Muscle of leg (tissue), 11 donors: ENCODE results near the gene BOC. TPM values are rescaled to one million over a fixed set of nuclear protein-coding genes. Genes with fewer than 3 reads are reported as not detected.
A peak's percentile ranks its signal among the peaks of the same experiment; 100 is the strongest.

Experiments
- DNase-seq: peaks from one replicate; pipeline ENCODE4 v3.0.0; 2013
- H3K27ac ChIP-seq: one replicate; pipeline ENCODE4 v1.5.1; 2013; ENCODE audit warnings: mild to moderate bottlenecking, low read length, control low read depth
- H3K27me3 ChIP-seq: one replicate; pipeline ENCODE4 v1.6.1; 2013; ENCODE audit warnings: low read length; ENCODE audit not compliant: control insufficient read depth, insufficient read depth
- H3K36me3 ChIP-seq: one replicate; pipeline ENCODE4 v1.6.1; 2013; ENCODE audit warnings: low read length; ENCODE audit not compliant: control insufficient read depth, insufficient read depth
- H3K4me1 ChIP-seq: one replicate; pipeline ENCODE4 v1.6.1; 2013; ENCODE audit warnings: low read length; ENCODE audit not compliant: control insufficient read depth, insufficient read depth
- H3K4me3 ChIP-seq: one replicate; pipeline ENCODE4 v1.5.1; 2013; ENCODE audit warnings: low read length, control low read depth
- H3K9me3 ChIP-seq: replicated peaks from 2 replicates; pipeline ENCODE4 v1.6.1; 2013; ENCODE audit warnings: low read depth, low read length; ENCODE audit not compliant: control insufficient read depth
- WGBS: methylation state at CpG from one replicate; pipeline ENCODE4 v1.1.5; 2013; ENCODE audit warnings: missing lambda C conversion rate; ENCODE audit not compliant: insufficient coverage; 5-methylcytosine and 5-hydroxymethylcytosine counted together
- polyA plus RNA-seq, 8 donors: library from polyadenylated mRNA; unstranded; fragments of 120-200 nt; gene quantifications; one replicate each; pipeline versions ENCODE4 v1.2.1 to v1.2.3, GENCODE V29; 2013; ENCODE audit warnings: inconsistent platforms in 1 of 8, low replicate concordance in 1 of 8; ENCODE audit not compliant: insufficient read length in 8 of 8, insufficient read depth in 1 of 8
- total RNA-seq: library from RNA; stranded (reverse); fragments of 120-200 nt; gene quantifications from one replicate; pipeline ENCODE4 v1.2.4, GENCODE V29; 2013

BOC gene
- total and polyA plus RNA-seq, 9 donors: 38.3 to 99.2 (median 55.0) TPM

- H3K27ac ChIP-seq: no peak overlapping the region
- 82% methylated on average over 7 of the region's 9 CpGs for WGBS
- no peak overlapping the region for H3K4me3 ChIP-seq
- H3K4me1 ChIP-seq: peaks cover 24% of the 10 kb centered on the region
- no peaks in the 10 kb centered on the region for H3K9me3 ChIP-seq
- DNase-seq: no peak
- H3K36me3 ChIP-seq: peaks cover 17% of the 10 kb centered on the region
- H3K27me3 ChIP-seq: no peaks in the 10 kb centered on the region
These were observed 22.1 kb downstream of the BOC start for GRCh38 chr3:113233497-113233896.

- Histone ChIP-seq H3K9me3 (no peaks in the 10 kb centered on the region), H3K36me3 (peaks cover 14% of the 10 kb centered on the region), H3K4me3 (no peak overlapping the region), H3K4me1 (peaks cover 18% of the 10 kb centered on the region), H3K27ac (no peak overlapping the region), H3K27me3 (no peaks in the 10 kb centered on the region)
- WGBS: 60% methylated on average over 1 of the region's 3 CpGs
- no peak for DNase-seq
These were observed 22.7 kb downstream of the BOC start for GRCh38 chr3:113234028-113234427.

- Histone ChIP-seq H3K27ac (no peak overlapping the region), H3K4me1 (peaks cover 17% of the 10 kb centered on the region), H3K36me3 (peaks cover 15% of the 10 kb centered on the region), H3K4me3 (no peak overlapping the region), H3K9me3 (no peaks in the 10 kb centered on the region), H3K27me3 (no peaks in the 10 kb centered on the region)
- WGBS: 21% methylated on average over 2 of the region's 6 CpGs
- DNase-seq: no peak
These were observed 23.4 kb downstream of the BOC start for GRCh38 chr3:113234688-113235260.

GRCh38 chr3:113238503-113238902, 27.1 kb downstream of the BOC start:
- no peaks in the 10 kb centered on the region for H3K9me3 ChIP-seq
- H3K4me1 ChIP-seq: peaks cover 26% of the 10 kb centered on the region
- no peaks in the 10 kb centered on the region for H3K27me3 ChIP-seq
- peaks cover 13% of the 10 kb centered on the region for H3K36me3 ChIP-seq
- no CpG with 5 or more reads among the region's 2 CpGs for WGBS
- no peak overlapping the region for H3K27ac ChIP-seq
- no peak overlapping the region for H3K4me3 ChIP-seq
- no peak for DNase-seq

GRCh38 chr3:113240841-113241240, 29.5 kb downstream of the BOC start:
- no peaks in the 10 kb centered on the region for H3K9me3 ChIP-seq
- H3K27ac ChIP-seq: no peak overlapping the region
- H3K4me1 ChIP-seq: peaks cover 26% of the 10 kb centered on the region
- WGBS: no CpG with 5 or more reads among the region's 3 CpGs
- no peak overlapping the region for H3K4me3 ChIP-seq
- peaks cover 9% of the 10 kb centered on the region for H3K36me3 ChIP-seq
- no peak for DNase-seq
- no peaks in the 10 kb centered on the region for H3K27me3 ChIP-seq

GRCh38 chr3:113241292-113242095, 30.1 kb downstream of the BOC start:
- Histone ChIP-seq H3K27ac (peak overlapping the region; percentile 31), H3K4me1 (peaks cover 26% of the 10 kb centered on the region), H3K4me3 (no peak overlapping the region), H3K36me3 (peaks cover 9% of the 10 kb centered on the region), H3K27me3 (no peaks in the 10 kb centered on the region), H3K9me3 (no peaks in the 10 kb centered on the region)
- DNase-seq: no peak
- 43% methylated on average over 1 of the region's 7 CpGs for WGBS

- no peaks in the 10 kb centered on the region for H3K9me3 ChIP-seq
- no peak overlapping the region for H3K4me3 ChIP-seq
- peak; percentile 39 for DNase-seq
- no peaks in the 10 kb centered on the region for H3K27me3 ChIP-seq
- WGBS: no CpG with 5 or more reads among the region's 7 CpGs
- peaks cover 8% of the 10 kb centered on the region for H3K36me3 ChIP-seq
- peaks cover 33% of the 10 kb centered on the region for H3K4me1 ChIP-seq
- peak overlapping the region; percentile 31 for H3K27ac ChIP-seq
These were observed 30.8 kb downstream of the BOC start for GRCh38 chr3:113242096-113242581.

GRCh38 chr3:113243071-113243470, 31.7 kb downstream of the BOC start:
- Histone ChIP-seq H3K36me3 (peaks cover 5% of the 10 kb centered on the region), H3K27me3 (no peaks in the 10 kb centered on the region), H3K9me3 (no peaks in the 10 kb centered on the region), H3K27ac (no peak overlapping the region), H3K4me1 (peaks cover 39% of the 10 kb centered on the region), H3K4me3 (no peak overlapping the region)
- WGBS: no CpG with 5 or more reads among the region's 2 CpGs
- DNase-seq: no peak

- Histone ChIP-seq H3K36me3 (peaks cover 5% of the 10 kb centered on the region), H3K27ac (no peak overlapping the region), H3K27me3 (no peaks in the 10 kb centered on the region), H3K4me1 (peaks cover 46% of the 10 kb centered on the region), H3K9me3 (no peaks in the 10 kb centered on the region), H3K4me3 (no peak overlapping the region)
- no peak for DNase-seq
- WGBS: no CpG with 5 or more reads among the region's 3 CpGs
These were observed 32.5 kb downstream of the BOC start for GRCh38 chr3:113243846-113244245.

GRCh38 chr3:113245761-113246161, 34.4 kb downstream of the BOC start:
- peak; percentile 90 for DNase-seq
- Histone ChIP-seq H3K27me3 (no peaks in the 10 kb centered on the region), H3K27ac (peak overlapping the region; percentile 85), H3K9me3 (no peaks in the 10 kb centered on the region), H3K36me3 (peaks cover 14% of the 10 kb centered on the region), H3K4me1 (peaks cover 49% of the 10 kb centered on the region), H3K4me3 (no peak overlapping the region)
- WGBS: no CpG with 5 or more reads among the region's 5 CpGs
